MG63 (cell line): ENCODE measurements around the gene FAM76A. TPM values are rescaled to one million over a fixed set of nuclear protein-coding genes. Genes with fewer than 3 reads are reported as not detected.
"Not testable (repeated sequence)": the region's sequence is repeated elsewhere in the genome, so short reads cannot be mapped to it uniquely, and the experiment has no call there.

Experiments used
- DNase-seq: peaks from one replicate; pipeline ENCODE4 v3.0.0-alpha.2; 2020
- H3K27me3 ChIP-seq: fragments of 250-450 bp; sonication (Bioruptor Pico); 2 replicates; pipeline ENCODE4 v1.5.1; 2020; ENCODE audit warnings: mild to moderate bottlenecking, moderate library complexity
- H3K36me3 ChIP-seq: fragments of 250-450 bp; sonication (Bioruptor Pico); 2 replicates; pipeline ENCODE4 v1.5.1; 2020; ENCODE audit warnings: mild to moderate bottlenecking, moderate library complexity
- H3K4me3 ChIP-seq: fragments of 250-450 bp; sonication (Bioruptor Pico); 2 replicates; pipeline ENCODE4 v1.5.1; 2020; ENCODE audit warnings: mild to moderate bottlenecking, moderate library complexity
- H3K9me3 ChIP-seq: fragments of 250-450 bp; sonication (Bioruptor Pico); 2 replicates; pipeline ENCODE4 v1.5.1; 2020; ENCODE audit warnings: mild to moderate bottlenecking, moderate library complexity
- total RNA-seq: library from RNA; depleted of rRNA; stranded (reverse); fragments of >200 nt; shearing (Covaris generic); gene quantifications from 2 replicates; pipeline ENCODE4 v1.2.3, GENCODE V29; 2014; ENCODE audit warnings: low replicate concordance; rRNA removed

Gene FAM76A
- total RNA-seq, 1 experiment from 2014 or later: 12.0 TPM

DNA sequence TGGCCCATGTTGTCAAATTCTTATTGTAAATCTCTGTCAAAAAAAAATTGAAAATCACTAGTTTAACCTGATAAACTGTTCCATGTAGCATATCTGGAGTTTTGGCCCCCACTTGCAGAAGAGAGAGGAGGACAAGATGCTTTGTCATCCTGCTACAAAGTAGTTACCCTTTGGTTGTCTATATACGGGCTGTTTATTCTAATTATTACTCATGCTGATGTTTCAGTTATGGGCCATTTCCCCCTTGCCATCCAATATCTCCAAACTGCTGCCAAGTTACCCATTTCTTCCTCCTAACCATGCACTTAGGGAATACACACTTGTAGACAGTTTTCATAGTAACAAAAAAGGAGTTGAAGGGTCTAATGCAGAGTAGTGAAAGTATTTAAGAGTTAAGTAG, 69.8 kb downstream of the FAM76A start:
- no peak for DNase-seq
- Histone ChIP-seq H3K4me3 (no peak overlapping the region), H3K36me3 (peaks cover 59% of the 10 kb centered on the region)

GRCh38 chr1:27804791-27805190, 79.0 kb downstream of the FAM76A start:
- DNase-seq: no peak
- no peak overlapping the region for H3K4me3 ChIP-seq
- H3K36me3 ChIP-seq: peaks cover 23% of the 10 kb centered on the region

More for the DNA sequence above, 69.8 kb downstream of the FAM76A start:
- no peaks in the 10 kb centered on the region for H3K9me3 ChIP-seq
- H3K27me3 ChIP-seq: no peaks in the 10 kb centered on the region

DNA sequence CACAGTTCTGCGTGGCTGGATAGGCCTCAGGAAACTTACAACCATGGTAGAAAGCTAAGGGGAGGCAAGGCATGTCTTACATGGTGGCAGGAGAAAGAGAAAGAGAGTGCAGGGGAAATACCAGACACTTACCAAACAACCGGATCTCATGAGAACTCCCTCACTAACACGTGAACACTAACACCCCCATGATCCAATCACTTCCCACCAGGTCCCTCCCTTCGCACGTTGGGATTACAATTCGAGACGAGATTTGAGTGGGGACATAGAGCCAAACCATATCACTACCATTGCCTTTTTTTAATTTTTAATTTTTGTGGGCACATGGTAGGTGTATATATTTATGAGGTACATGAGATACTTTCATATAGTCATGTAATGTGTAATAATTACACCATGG, 81.0 kb downstream of the FAM76A start:
- H3K27me3 ChIP-seq: no peaks in the 10 kb centered on the region
- DNase-seq: no peak
- H3K9me3 ChIP-seq: no peaks in the 10 kb centered on the region
- no peak overlapping the region for H3K4me3 ChIP-seq
- H3K36me3 ChIP-seq: peaks cover 18% of the 10 kb centered on the region

More at GRCh38 chr1:27804791-27805190, 79.0 kb downstream of the FAM76A start:
- Histone ChIP-seq H3K9me3 (no peaks in the 10 kb centered on the region), H3K27me3 (no peaks in the 10 kb centered on the region)

- no peak for DNase-seq
- H3K9me3 ChIP-seq: no peaks in the 10 kb centered on the region
- no peak overlapping the region for H3K4me3 ChIP-seq
- no peaks in the 10 kb centered on the region for H3K27me3 ChIP-seq
- H3K36me3 ChIP-seq: peaks cover 13% of the 10 kb centered on the region
Measured at GRCh38 chr1:27807385-27807784, 81.6 kb downstream of the FAM76A start.

DNA sequence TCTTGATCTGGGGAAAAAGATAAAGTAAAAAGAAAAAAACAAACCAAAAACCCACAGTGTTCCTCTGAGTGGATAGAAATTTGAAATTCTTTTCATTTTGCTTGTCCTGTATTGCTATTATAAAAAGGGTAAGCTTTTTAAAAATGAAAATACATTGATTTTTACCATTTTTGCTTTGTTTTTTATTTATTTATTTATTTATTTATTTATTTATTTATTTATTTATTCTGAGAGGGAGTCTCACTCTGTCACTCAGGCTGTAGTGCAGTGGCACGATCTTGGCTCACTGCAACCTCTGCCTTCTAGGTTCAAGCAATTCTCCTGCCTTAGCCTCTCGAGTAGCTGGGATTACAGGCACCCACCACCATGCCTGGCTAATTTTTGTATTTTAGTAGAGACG, 82.4 kb downstream of the FAM76A start:
- H3K27me3 ChIP-seq, H3K4me3 ChIP-seq: not testable (repeated sequence)
- peaks cover 17% of the 10 kb centered on the region for H3K36me3 ChIP-seq

DNA sequence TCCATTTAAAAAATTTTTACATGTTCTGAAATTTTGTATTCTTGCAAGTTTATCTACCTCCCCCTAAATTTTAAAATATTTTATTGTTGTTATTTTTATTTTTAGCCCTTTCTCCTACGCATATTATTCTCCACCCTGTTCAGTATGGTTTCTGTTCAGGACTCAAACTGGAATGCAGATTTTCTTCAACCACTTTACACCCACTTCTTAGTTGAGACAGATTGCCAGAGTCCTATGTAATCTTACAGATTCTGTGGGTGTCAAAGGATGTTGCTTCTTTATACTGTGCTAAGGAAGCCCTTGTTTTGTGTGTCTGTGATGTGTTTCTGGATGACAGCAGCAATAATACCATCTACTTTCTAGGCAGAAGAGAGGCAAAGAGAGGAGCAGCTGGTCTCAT, 84.1 kb downstream of the FAM76A start:
- no peak for DNase-seq
- Histone ChIP-seq H3K36me3 (peaks cover 12% of the 10 kb centered on the region), H3K27me3 (no peaks in the 10 kb centered on the region)

More for the DNA sequence above, 82.4 kb downstream of the FAM76A start:
- H3K9me3 ChIP-seq, DNase-seq: not testable (repeated sequence)

GRCh38 chr1:27811741-27812500, 86.2 kb downstream of the FAM76A start:
- Histone ChIP-seq H3K4me3 (no peak overlapping the region), H3K36me3 (peaks cover 8% of the 10 kb centered on the region), H3K9me3 (no peaks in the 10 kb centered on the region), H3K27me3 (no peaks in the 10 kb centered on the region)
- no peak for DNase-seq

More for the DNA sequence above, 84.1 kb downstream of the FAM76A start:
- H3K4me3 ChIP-seq: no peak overlapping the region
- no peaks in the 10 kb centered on the region for H3K9me3 ChIP-seq

Other genes with a start within 250 kb of the FAM76A start
- gene WASF2, start 235.8 kb upstream of the FAM76A start, total RNA-seq: 13.9 and 15.5 TPM in 2 replicates
- 10.4 and 11.5 TPM in 2 replicates for gene AHDC1, start 121.8 kb upstream of the FAM76A start, total RNA-seq
- not detected in 2 replicates for gene FGR, start 90.8 kb upstream of the FAM76A start, total RNA-seq
- 62.2 and 66.0 TPM in 2 replicates for gene IFI6, start 53.8 kb upstream of the FAM76A start, total RNA-seq
- gene STX12, start 47.3 kb downstream of the FAM76A start, total RNA-seq: 18.9 and 24.0 TPM in 2 replicates
- gene PPP1R8, start 104.8 kb downstream of the FAM76A start, total RNA-seq: 68.6 and 72.5 TPM in 2 replicates
- gene THEMIS2, start 146.6 kb downstream of the FAM76A start, total RNA-seq: 8.9 and 9.0 TPM in 2 replicates
- gene RPA2, start 188.6 kb downstream of the FAM76A start, total RNA-seq: 50.5 and 63.9 TPM in 2 replicates
- gene SMPDL3B, start 209.0 kb downstream of the FAM76A start, total RNA-seq: not detected in 2 replicates
- gene XKR8, start 234.0 kb downstream of the FAM76A start, total RNA-seq: 13.9 and 16.1 TPM in 2 replicates